Stomach smooth muscle (tissue), 2 donors: Measurements from ENCODE around the gene TTC7B.

Source experiments
- H3K27ac ChIP-seq: one replicate; pipeline ENCODE4 v1.7.0; 2013; ENCODE audit warnings: mild to moderate bottlenecking, low read length, inconsistent platforms
- H3K27me3 ChIP-seq, 2 donors: one replicate each; pipeline ENCODE4 v1.7.0; 2013; ENCODE audit warnings: low read length in 2 of 2; ENCODE audit not compliant: insufficient read depth in 2 of 2, control insufficient read depth in 1 of 2
- H3K36me3 ChIP-seq, 2 donors: one replicate each; pipeline ENCODE4 v1.7.0; 2013; ENCODE audit warnings: low read length in 2 of 2; ENCODE audit not compliant: control insufficient read depth in 2 of 2, insufficient read depth in 2 of 2
- H3K4me1 ChIP-seq: one replicate; pipeline ENCODE4 v1.7.0; 2013; ENCODE audit warnings: low read length; ENCODE audit not compliant: control insufficient read depth, insufficient read depth
- H3K4me3 ChIP-seq, 2 donors: one replicate each; pipeline ENCODE4 v1.7.0; 2013; ENCODE audit warnings: low read length in 2 of 2
- H3K9ac ChIP-seq, 2 donors: one replicate each; pipeline ENCODE4 v1.7.0; 2013; ENCODE audit warnings: low read length in 2 of 2, mild to moderate bottlenecking in 1 of 2
- H3K9me3 ChIP-seq, 2 donors: one replicate each; pipeline ENCODE4 v1.7.0; 2013; ENCODE audit warnings: low read length in 2 of 2; ENCODE audit not compliant: control insufficient read depth in 2 of 2
- donor health status: healthy.
- donor health status: Pancreatic carcinoma.

The TTC7B gene

DNA sequence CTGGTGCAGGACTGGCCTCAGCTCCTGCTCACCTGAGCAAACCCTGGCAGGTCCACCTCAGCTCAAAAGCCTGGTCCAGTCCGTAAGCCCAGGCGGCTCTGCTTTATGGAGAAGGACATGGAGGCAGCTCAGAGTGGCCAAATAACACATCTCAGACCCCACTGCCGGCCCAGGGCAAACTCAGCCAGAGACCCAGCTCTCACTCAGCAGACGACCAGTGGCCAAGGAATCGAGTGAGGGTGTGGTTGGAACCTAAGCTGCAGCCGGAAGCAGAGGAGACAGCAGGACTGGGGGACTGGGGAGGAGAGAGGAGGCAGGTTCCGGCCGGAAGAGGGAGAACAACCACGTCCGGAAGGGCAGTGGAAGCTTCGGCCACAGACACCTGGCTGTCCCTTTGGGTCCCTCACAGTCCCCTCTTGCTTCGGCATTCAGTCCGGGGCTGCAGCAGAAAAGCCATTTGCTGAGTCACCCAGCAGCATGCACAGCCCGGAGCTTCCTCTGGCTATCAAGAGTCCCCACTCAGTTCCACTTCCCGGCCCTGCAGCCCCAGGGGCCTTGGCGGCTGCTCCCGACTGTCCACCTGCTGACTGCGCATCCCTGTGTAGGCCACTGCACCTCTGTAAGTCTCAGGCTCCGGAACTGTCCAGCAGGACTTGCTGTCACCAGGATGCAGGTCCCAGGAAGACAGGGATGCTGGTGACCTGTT lies 315.4 kb downstream of the TTC7B start:
- no peaks in the 10 kb centered on the region for H3K36me3 ChIP-seq

DNA sequence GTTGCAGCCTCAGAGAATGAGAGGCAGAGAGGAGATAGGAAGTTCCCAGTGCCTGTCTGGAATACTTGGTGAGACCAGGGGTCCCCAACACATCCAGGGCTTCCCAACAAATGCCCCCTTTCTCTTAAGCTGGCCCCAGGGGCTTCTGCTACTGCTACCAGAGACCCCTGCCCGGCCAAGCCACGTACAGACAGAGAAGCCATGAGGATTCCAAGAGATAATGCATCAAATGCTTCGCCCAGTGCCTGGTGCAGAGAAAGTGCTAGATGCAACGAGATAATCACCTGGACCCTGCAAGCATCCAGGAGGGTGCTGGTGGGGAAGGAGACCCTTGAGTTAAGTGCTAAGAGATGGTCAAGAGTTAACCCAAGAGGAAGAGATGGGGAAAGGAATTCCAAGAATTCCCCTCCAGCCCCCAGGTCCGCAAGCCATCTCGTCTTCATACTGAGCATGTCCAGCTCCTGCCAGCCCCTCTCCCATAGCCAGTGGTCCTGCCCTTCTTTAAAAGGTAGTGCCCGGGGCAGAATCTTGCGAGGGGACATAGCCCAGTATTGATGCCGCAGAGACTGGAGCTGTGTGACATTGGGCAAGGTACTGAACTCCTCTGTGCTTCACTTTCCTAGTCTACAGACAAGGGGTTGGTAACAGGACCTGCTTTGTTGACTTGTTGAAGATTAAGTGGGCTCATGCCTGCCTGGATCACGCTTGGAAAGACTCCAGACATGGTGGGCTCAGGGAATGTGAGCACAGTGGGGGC lies 316.1 kb downstream of the TTC7B start:
- Histone ChIP-seq H3K9me3 (no peaks in the 10 kb centered on the region), H3K4me3 (no peak overlapping the region), H3K27me3 (no peaks in the 10 kb centered on the region), H3K4me1 (no peaks in the 10 kb centered on the region), H3K9ac (no peak overlapping the region), H3K27ac (no peak overlapping the region), H3K36me3 (no peaks in the 10 kb centered on the region)

More for the DNA sequence above, 315.4 kb downstream of the TTC7B start:
- H3K9ac ChIP-seq = no peak overlapping the region
- no peaks in the 10 kb centered on the region for H3K27me3 ChIP-seq
- no peak overlapping the region for H3K4me3 ChIP-seq
- no peaks in the 10 kb centered on the region for H3K9me3 ChIP-seq
- H3K4me1 ChIP-seq = no peaks in the 10 kb centered on the region
- no peak overlapping the region for H3K27ac ChIP-seq

- Histone ChIP-seq H3K27ac (no peak overlapping the region), H3K36me3 (no peaks in the 10 kb centered on the region), H3K9ac (no peak overlapping the region)
These were observed 317.1 kb downstream of the TTC7B start for GRCh38 chr14:90499121-90499520.

DNA sequence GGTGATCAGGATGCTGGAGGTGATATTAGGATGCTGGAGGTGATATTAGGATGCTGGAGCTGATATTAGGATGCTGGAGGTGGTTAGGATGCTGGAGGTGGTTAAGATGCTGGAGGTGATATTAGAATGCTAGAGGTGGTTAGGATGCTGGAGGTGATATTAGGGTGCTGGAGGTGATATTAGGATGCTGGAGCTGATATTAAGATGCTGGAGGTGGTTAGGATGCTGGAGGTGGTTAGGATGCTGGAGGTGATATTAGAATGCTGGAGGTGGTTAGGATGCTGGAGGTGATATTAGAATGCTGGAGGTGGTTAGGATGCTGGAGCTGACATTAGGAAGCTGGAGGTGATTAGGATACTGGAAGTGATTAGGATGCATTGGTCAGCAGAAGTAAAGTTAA lies 318.0 kb downstream of the TTC7B start:
- Histone ChIP-seq H3K27me3 (no peaks in the 10 kb centered on the region), H3K9me3 (no peaks in the 10 kb centered on the region), H3K36me3 (no peaks in the 10 kb centered on the region), H3K9ac (no peak overlapping the region), H3K27ac (no peak overlapping the region), H3K4me3 (no peak overlapping the region), H3K4me1 (no peaks in the 10 kb centered on the region)

More at GRCh38 chr14:90499121-90499520, 317.1 kb downstream of the TTC7B start:
- no peaks in the 10 kb centered on the region for H3K27me3 ChIP-seq
- H3K9me3 ChIP-seq = no peaks in the 10 kb centered on the region
- H3K4me3 ChIP-seq = no peak overlapping the region
- no peaks in the 10 kb centered on the region for H3K4me1 ChIP-seq

- H3K9me3 ChIP-seq = no peaks in the 10 kb centered on the region
- H3K9ac ChIP-seq = no peak overlapping the region
- H3K27ac ChIP-seq = no peak overlapping the region
- H3K27me3 ChIP-seq = no peaks in the 10 kb centered on the region
- peaks cover 9% of the 10 kb centered on the region for H3K4me1 ChIP-seq
- no peak overlapping the region for H3K4me3 ChIP-seq
- H3K36me3 ChIP-seq = no peaks in the 10 kb centered on the region
These were observed 319.9 kb downstream of the TTC7B start for GRCh38 chr14:90496379-90496778.

GRCh38 chr14:90495357-90496276 lies 320.6 kb downstream of the TTC7B start:
- Histone ChIP-seq H3K9ac (no peak overlapping the region), H3K27me3 (no peaks in the 10 kb centered on the region), H3K4me3 (no peak overlapping the region), H3K36me3 (no peaks in the 10 kb centered on the region), H3K27ac (no peak overlapping the region), H3K9me3 (no peaks in the 10 kb centered on the region), H3K4me1 (peaks cover 17% of the 10 kb centered on the region)

GRCh38 chr14:90491911-90492531 lies 324.2 kb downstream of the TTC7B start:
- Histone ChIP-seq H3K9ac (no peak overlapping the region), H3K27me3 (no peaks in the 10 kb centered on the region), H3K4me3 (peak overlapping the region in 1 of 2 donors; percentile 22), H3K9me3 (no peaks in the 10 kb centered on the region), H3K36me3 (no peaks in the 10 kb centered on the region), H3K4me1 (peaks cover 20% of the 10 kb centered on the region), H3K27ac (no peak overlapping the region)

GRCh38 chr14:90491221-90491885 lies 324.9 kb downstream of the TTC7B start:
- peak overlapping the region in 1 of 2 donors; percentile 22 for H3K4me3 ChIP-seq
- H3K4me1 ChIP-seq = peaks cover 20% of the 10 kb centered on the region
- no peaks in the 10 kb centered on the region for H3K36me3 ChIP-seq
- no peaks in the 10 kb centered on the region for H3K9me3 ChIP-seq
- H3K27ac ChIP-seq = no peak overlapping the region
- no peak overlapping the region for H3K9ac ChIP-seq
- H3K27me3 ChIP-seq = no peaks in the 10 kb centered on the region

DNA sequence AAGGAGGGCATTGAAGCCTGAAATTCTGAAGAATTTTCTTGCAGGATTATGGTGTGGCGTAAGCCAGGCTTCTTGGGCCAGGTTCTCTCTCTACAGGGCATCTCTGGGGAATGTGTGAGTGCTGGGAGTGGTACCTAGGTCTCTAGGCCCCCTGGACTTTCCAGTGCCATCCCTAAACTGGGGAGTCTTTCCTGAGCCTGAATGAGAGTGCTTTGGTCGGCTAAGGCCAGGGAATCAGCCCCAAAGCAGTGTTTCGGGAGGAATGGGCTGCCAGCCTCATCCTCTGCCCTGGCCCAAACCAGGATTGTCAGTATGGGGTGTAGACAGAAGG lies 325.5 kb downstream of the TTC7B start:
- peaks cover 20% of the 10 kb centered on the region for H3K4me1 ChIP-seq

More for the DNA sequence above, 325.5 kb downstream of the TTC7B start:
- H3K36me3 ChIP-seq = no peaks in the 10 kb centered on the region
- no peak overlapping the region for H3K4me3 ChIP-seq
- no peaks in the 10 kb centered on the region for H3K27me3 ChIP-seq
- no peak overlapping the region for H3K9ac ChIP-seq
- H3K9me3 ChIP-seq = no peaks in the 10 kb centered on the region
- H3K27ac ChIP-seq = no peak overlapping the region
